Vagina (tissue), 2 donors: ENCODE results near the gene EMD. TPM values are rescaled to one million over a fixed set of nuclear protein-coding genes. Genes with fewer than 3 reads are reported as not detected.

ENCODE experiments used
- DNase-seq, 2 donors: peaks; one replicate each; pipeline ENCODE4 v3.0.0-alpha.2; 2017; ENCODE audit errors: extremely low spot score in 2 of 2
- H3K27ac ChIP-seq: fragments of 200-600 bp; sonication (generic); one replicate; pipeline ENCODE4 v1.5.1; 2019
- H3K27me3 ChIP-seq: fragments of 200-600 bp; sonication (generic); one replicate; pipeline ENCODE4 v1.5.1; 2019
- H3K36me3 ChIP-seq, 2 donors: fragments of 200-600 bp; sonication (generic); one replicate each; pipeline ENCODE4 v1.5.1; 2017 to 2019
- H3K4me1 ChIP-seq: fragments of 200-600 bp; sonication (generic); one replicate; pipeline ENCODE4 v1.5.1; 2019
- H3K4me3 ChIP-seq, 2 donors: fragments of 200-600 bp; sonication (generic); 1 replicate in 1 of 2; 2 replicates in 1 of 2; pipeline ENCODE4 v1.5.1; 2016 to 2019
- H3K9me3 ChIP-seq: fragments of 200-600 bp; sonication (generic); one replicate; pipeline ENCODE4 v1.5.1; 2019
- CTCF ChIP-seq, 3 experiments: fragments of 450-650 bp in 2 of 3; fragments of 200-600 bp in 1 of 3; sonication (generic) in 1 of 3; IDR thresholded peaks; one replicate each; pipeline ENCODE4 v1.5.1; 2017 to 2019; ENCODE audit warnings: antibody characterized with exemption in 3 of 3, mild to moderate bottlenecking in 2 of 3, moderate library complexity in 2 of 3
- POLR2A ChIP-seq, 2 donors: fragments of 450-650 bp; IDR thresholded peaks; one replicate each; pipeline ENCODE4 v1.6.1; 2017; ENCODE audit warnings: antibody characterized with exemption in 2 of 2, mild to moderate bottlenecking in 2 of 2, moderate library complexity in 2 of 2
- POLR2AphosphoS5 ChIP-seq, 2 donors: sonication (generic); formaldehyde crosslinking; IDR thresholded peaks; one replicate each; pipeline ENCODE4 v1.9.0; 2017; ENCODE audit warnings: antibody characterized with exemption in 2 of 2, mild to moderate bottlenecking in 2 of 2, low read depth in 1 of 2; ENCODE audit not compliant: insufficient read depth in 1 of 2
- intact Hi-C: fragments of 100-400 bp; cut with DNase I; formaldehyde crosslinking; loops from one replicate; pipeline ENCODE4 v1.15.1; 2023
- total RNA-seq: library from RNA; depleted of rRNA; stranded (reverse); fragments of >200 nt; gene quantifications from one replicate; pipeline ENCODE4 v1.2.3, GENCODE V29; 2016

EMD gene
- total RNA-seq, 1 donor from 2014 or later: 59.2 TPM

GRCh38 chrX:154403858-154404257, 24.8 kb downstream of the EMD start:
- no peak overlapping the region for H3K27ac ChIP-seq
- H3K4me3 ChIP-seq: no peak overlapping the region
- TF ChIP-seq POLR2AphosphoS5 (IDR thresholded peaks at IDR 0.05; ENCODE audit: insufficient read depth in 1 of 2, low read depth in 1 of 2) (no peak), CTCF (IDR thresholded peaks at IDR 0.05) (no peak)
- H3K36me3 ChIP-seq: peaks cover 0 to 20% of the 10 kb centered on the region in 2 donors
- intact Hi-C loops: no loop called here
- H3K9me3 ChIP-seq: no peaks in the 10 kb centered on the region
- no peaks in the 10 kb centered on the region for H3K27me3 ChIP-seq
- H3K4me1 ChIP-seq: peaks cover 21% of the 10 kb centered on the region
- no peak for DNase-seq

GRCh38 chrX:154404625-154405192, 25.6 kb downstream of the EMD start:
- intact Hi-C loops: no loop called here
- no peaks in the 10 kb centered on the region for H3K9me3 ChIP-seq
- no peak for DNase-seq
- H3K36me3 ChIP-seq: peaks cover 0 to 13% of the 10 kb centered on the region in 2 donors
- no peak overlapping the region for H3K4me3 ChIP-seq
- no peak for TF ChIP-seq POLR2AphosphoS5 (IDR thresholded peaks at IDR 0.05; ENCODE audit: insufficient read depth in 1 of 2, low read depth in 1 of 2)
- no peak for TF ChIP-seq POLR2A (IDR thresholded peaks at IDR 0.05)
- no peak for TF ChIP-seq CTCF (IDR thresholded peaks at IDR 0.05)
- H3K27ac ChIP-seq: no peak overlapping the region
- no peaks in the 10 kb centered on the region for H3K27me3 ChIP-seq
- peaks cover 14% of the 10 kb centered on the region for H3K4me1 ChIP-seq

- no peak for TF ChIP-seq POLR2A (IDR thresholded peaks at IDR 0.05)
- H3K36me3 ChIP-seq: no peaks in the 10 kb centered on the region
- H3K4me1 ChIP-seq: peaks cover 10% of the 10 kb centered on the region
- peak overlapping the region; percentile 57 for H3K27ac ChIP-seq
- DNase-seq: peak in 1 of 2 donors; percentile 84
- H3K9me3 ChIP-seq: no peaks in the 10 kb centered on the region
- peak overlapping the region; percentile 19 to 33 for H3K4me3 ChIP-seq
- intact Hi-C loops: no loop called here
- no peaks in the 10 kb centered on the region for H3K27me3 ChIP-seq
These were observed 29.6 kb downstream of the EMD start for GRCh38 chrX:154408659-154409221.

GRCh38 chrX:154409222-154409871, 30.3 kb downstream of the EMD start, which contains the start of gene DNASE1L1:
DNASE1L1 (minus strand) TSS chrX:154409254; CDS start chrX:154405568, 3,686 bp downstream.
- H3K27ac ChIP-seq: peak within 1 kb of the TSS; percentile 57
- peak within 1 kb of the TSS; percentile 19 to 33 for H3K4me3 ChIP-seq
- H3K27me3 ChIP-seq: no peaks in the 10 kb centered on the region
- H3K36me3 ChIP-seq: no peaks in the 10 kb centered on the region
- intact Hi-C loops: no loop called here
- peak in 1 of 2 donors; percentile 93 for DNase-seq
- no peak for TF ChIP-seq CTCF (IDR thresholded peaks at IDR 0.05)
- TF ChIP-seq POLR2AphosphoS5 (IDR thresholded peaks at IDR 0.05; ENCODE audit: insufficient read depth in 1 of 2, low read depth in 1 of 2): peak; percentile 13 to 69
- TF ChIP-seq POLR2A (IDR thresholded peaks at IDR 0.05): no peak
- peaks cover 10% of the 10 kb centered on the region for H3K4me1 ChIP-seq
- no peaks in the 10 kb centered on the region for H3K9me3 ChIP-seq

GRCh38 chrX:154411981-154412340, 32.9 kb downstream of the EMD start:
- peak overlapping the region; percentile 85 for H3K27ac ChIP-seq
- peaks cover 10% of the 10 kb centered on the region for H3K4me1 ChIP-seq
- no peaks in the 10 kb centered on the region for H3K27me3 ChIP-seq
- intact Hi-C loops: loop anchor here (5.0 kb wide), 1 partner anchor 120 kb away; no protein-coding TSS in a partner anchor
- peak overlapping the region; percentile 54 to 59 for H3K4me3 ChIP-seq
- H3K9me3 ChIP-seq: no peaks in the 10 kb centered on the region
- no peak for TF ChIP-seq CTCF (IDR thresholded peaks at IDR 0.05)
- peak in 1 of 2 donors; percentile 74 for TF ChIP-seq POLR2AphosphoS5 (IDR thresholded peaks at IDR 0.05; ENCODE audit: insufficient read depth in 1 of 2, low read depth in 1 of 2)
- TF ChIP-seq POLR2A (IDR thresholded peaks at IDR 0.05): peak in 1 of 2 donors; percentile 48
- DNase-seq: peak in 1 of 2 donors; percentile 90
- H3K36me3 ChIP-seq: no peaks in the 10 kb centered on the region
